Measurements from ENCODE around the gene ROMO1.

DNA sequence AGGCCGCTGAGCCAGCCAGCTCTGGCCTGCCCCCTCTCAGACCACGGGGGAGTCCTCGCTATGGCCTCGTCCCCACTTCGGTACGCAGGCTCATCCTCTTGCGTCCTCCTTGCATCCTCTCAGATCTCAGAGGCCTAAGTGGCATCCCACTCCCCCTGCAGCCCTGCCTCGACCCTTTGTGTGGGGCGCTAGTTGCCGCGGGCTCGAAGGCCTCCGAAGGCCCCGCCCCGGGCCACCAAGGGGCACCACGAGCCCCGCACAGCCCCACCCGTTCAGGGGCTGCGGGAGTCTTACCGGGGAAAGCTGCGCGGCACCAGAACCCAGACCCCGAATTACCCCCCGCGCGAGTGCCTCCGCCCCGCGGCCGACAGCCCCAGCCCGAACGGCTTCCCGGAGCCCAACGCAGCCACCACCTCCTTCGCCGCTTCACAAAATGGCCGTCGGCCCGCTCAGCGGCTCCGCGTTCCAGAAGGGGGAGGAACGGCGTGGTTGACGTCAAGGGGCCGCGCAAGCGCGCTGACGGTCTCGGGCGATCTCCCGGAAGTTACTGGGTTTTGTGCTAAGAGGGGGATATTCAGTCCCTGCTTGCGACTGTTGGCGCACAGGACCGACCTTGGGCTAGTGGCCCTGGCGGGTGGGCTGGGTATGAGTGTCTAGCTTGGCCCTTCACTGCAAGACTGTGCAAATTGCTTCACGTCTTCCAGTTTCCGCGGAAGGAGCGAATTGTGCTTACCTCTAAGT is 34.6 kb upstream of the ROMO1 start, which contains the start of the genes CPNE1 and RBM12:
- peak; percentile 85 to 97 for TF ChIP-seq POLR2A (IDR thresholded peaks at IDR 0.05)
- TF ChIP-seq, protein P1, sequence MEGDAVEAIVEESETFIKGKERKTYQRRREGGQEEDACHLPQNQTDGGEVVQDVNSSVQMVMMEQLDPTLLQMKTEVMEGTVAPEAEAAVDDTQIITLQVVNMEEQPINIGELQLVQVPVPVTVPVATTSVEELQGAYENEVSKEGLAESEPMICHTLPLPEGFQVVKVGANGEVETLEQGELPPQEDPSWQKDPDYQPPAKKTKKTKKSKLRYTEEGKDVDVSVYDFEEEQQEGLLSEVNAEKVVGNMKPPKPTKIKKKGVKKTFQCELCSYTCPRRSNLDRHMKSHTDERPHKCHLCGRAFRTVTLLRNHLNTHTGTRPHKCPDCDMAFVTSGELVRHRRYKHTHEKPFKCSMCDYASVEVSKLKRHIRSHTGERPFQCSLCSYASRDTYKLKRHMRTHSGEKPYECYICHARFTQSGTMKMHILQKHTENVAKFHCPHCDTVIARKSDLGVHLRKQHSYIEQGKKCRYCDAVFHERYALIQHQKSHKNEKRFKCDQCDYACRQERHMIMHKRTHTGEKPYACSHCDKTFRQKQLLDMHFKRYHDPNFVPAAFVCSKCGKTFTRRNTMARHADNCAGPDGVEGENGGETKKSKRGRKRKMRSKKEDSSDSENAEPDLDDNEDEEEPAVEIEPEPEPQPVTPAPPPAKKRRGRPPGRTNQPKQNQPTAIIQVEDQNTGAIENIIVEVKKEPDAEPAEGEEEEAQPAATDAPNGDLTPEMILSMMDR (IDR thresholded peaks at IDR 0.05), result no peak

Data from suprapubic skin (tissue), 3 donors.